Hindlimb muscle (tissue), 1 donor: ENCODE results near the gene EBNA1BP2. TPM values are rescaled to one million over a fixed set of nuclear protein-coding genes. Genes with fewer than 3 reads are reported as not detected.
A peak's percentile ranks its signal among the peaks of the same experiment; 100 is the strongest.
"Not testable (repeated sequence)": the region's sequence is repeated elsewhere in the genome, so short reads cannot be mapped to it uniquely, and the experiment has no call there.

Experiments used
- DNase-seq: peaks from one replicate; pipeline ENCODE4 v3.0.0-alpha.2; 2013
- polyA plus RNA-seq: library from polyadenylated mRNA; unstranded; fragments of 120-200 nt; gene quantifications from one replicate; pipeline ENCODE4 v1.2.1, GENCODE V29; 2013; ENCODE audit not compliant: insufficient read length

EBNA1BP2 gene
- polyA plus RNA-seq, 1 donor: 35.1 TPM

DNA sequence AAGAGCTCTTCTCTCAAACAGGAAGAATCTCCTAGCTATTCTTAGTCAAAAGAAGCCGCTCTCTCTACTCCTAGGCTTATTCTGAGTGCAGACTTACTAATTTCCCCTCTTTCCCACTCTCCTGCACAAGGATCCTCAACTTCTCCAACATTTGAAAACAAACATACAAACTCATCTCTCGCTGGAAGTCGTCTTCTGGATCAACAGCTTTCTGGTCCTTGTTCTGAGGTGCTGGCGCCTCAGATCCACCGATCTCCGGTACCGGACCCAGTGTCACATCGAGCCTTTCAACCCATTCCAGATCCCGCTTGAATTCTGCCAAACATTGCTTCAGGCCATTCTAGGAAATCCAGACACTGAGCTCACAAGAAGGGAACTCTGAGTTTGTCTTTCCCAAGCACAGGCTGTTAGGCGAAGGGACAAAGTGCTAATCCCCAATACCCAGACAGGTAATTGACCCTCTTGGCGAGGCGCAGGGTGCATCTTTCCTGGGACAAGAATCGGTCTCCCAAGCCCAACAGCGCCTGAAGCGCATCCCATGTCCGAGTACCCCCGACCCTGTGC, 696 bp downstream of the EBNA1BP2 start:
- DNase-seq: no peak

DNA sequence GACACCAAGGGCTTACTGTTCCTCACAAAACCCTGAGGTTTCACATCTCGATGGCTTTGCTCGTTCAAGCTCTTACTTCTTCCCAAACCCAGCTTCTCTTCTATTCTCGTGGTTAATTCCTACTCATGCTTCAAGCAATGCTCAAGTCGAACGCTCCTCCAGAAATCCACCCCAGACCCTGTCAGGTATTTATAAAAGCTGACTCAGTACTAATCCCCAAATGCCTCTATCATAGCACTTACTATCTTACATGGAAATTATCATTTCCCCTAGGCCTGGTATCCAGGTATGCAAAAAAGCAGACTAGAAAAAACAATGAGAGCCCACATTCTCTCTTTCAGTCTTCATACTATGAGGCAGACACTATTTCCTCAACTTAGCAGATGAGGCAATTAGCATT, 6.3 kb downstream of the EBNA1BP2 start:
- DNase-seq: no peak

DNA sequence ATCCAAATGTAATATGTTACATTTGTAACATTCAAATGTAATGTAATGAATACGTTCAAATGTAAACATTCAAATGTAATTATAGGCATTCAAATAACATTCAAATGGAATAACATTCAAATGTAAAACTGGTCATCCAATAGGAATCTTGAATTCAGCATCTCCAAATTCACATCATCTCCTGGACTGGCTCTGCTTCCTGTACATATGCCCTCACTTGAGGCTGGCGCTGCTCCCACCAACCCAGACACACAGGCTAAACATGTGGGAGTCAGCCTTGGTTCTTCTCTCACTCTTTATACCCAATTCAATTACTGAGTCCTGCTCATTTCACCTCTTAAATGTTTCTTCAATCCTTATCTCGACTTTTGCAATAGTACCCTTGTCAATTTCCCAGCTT, 6.9 kb downstream of the EBNA1BP2 start:
- DNase-seq: no peak

DNA sequence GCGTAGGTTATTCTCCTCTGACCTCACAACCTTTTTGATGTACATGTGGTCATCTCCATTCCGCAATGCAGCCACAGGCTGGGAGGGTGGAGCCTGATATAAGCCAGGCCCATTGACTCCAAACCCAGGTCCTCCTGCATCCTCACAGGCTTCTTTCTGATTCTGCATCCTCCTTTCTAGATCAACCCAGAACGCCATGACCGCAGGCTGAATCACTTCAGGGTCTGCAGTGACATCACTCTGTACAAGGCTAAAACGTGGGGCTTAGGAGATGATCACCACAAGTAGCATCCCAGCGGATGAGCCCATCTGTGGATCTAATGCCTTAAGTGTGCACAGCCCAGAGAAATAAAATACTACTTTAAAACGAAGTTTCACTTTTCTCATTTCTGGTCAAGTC, 16.1 kb downstream of the EBNA1BP2 start:
- DNase-seq: no peak

DNA sequence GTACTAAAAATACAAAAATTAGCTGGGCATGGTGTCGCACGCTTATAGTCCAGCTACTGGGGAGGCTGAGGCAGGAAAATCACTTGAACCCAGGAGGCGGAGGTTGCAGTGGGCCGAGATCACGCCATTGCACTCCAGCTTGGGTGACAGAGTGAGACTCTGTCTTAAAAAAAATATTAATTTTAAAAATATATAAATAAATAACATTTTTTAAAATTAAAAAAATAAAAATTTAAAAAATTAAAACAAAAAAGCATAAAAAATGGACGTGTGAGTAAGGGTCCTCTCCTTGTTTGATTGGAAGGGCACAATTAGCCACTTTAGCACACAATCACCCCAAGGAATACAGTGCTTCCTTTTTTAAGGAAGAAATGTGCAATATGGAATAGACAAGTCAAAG, 18.6 kb downstream of the EBNA1BP2 start:
- no peak for DNase-seq

DNA sequence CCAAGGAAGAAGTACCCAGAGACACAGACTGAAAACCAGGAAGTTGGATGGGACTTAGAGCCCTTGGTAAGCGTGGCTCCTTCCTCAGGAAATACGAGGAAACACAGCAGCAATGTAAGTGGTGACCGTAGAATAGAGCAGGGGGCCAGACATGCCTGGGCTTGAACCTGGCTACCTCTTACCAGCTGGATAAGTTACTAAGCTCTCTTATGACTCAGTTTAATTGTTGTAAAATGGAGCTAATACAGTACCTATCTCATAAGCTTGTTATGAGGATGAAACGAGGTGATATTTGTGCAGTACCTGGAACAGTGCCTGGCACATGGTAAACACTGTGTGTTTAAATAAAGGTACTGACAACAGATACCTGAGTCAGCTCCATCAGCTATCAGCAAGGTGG, 19.2 kb downstream of the EBNA1BP2 start:
- DNase-seq: no peak

DNA sequence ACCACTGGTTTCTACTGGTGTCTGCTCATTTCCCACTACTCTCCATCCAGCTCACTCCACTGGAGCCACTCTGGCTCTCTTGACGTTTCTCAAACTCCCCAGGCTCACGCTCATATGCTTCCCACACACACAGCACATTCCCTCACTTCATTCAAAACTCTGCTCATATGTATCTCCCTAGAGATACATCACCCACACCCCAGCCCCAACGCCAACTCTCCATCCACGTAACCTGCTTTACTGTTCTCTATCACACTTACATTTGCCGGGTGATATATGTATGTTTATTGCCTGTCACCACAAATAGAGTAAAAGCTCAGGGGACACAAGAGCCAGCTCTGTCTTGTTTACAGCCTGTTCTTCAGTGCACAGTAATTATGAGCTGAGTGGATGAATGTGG, 22.2 kb downstream of the EBNA1BP2 start:
- no peak for DNase-seq

DNA sequence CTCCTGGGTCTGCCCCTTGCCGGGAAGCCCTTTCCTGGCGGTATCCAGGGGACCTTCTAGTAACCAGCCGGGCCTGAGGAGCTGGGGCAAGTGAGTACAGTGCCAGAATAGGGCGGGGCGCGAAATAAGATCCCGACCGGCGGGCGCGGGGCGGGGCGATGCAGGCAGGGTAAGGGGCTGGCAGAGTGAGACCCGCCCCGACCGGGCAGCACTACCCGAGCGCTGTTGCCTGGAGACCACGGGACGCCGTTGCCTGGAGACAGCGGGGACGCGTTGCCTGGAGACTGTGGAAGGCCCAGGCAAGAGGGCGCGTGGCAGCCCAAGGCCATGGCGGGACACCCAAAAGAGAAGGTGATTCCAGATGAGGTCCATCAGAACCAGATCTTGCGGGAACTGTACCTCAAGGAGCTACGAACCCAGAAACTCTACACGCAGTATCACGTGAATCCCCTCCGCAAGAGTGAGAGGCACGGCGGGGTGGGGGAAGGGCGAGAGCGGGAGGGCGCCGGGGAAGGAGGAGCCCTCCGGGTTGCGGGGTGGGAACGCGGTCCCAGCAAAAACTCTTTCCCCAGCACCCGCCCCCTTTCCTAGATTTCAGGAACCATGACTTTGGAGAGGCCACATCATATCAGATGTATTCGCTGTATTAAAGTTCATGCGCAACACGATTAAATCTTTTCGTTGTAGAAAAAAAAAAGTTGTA, 24.3 kb downstream of the EBNA1BP2 start:
- peak; percentile 69 for DNase-seq

DNA sequence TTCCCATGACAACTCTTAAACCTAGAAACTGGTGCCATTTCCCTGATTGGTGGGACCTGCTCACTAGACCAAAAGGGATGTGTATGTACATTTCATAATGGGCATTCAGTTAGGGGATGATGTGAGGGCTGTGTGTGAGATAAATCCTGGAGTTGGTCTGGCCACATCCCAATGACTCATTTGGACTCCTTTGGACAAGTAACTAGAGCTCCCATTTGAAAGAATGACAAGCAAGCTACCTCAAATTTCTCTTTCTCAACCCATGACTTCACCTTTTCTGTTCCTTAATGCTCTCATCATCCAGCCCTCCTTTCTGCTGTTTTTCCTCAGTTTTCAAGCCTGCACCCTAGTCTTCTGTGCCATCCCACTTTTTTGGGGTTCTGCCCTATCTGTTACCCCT, 27.9 kb downstream of the EBNA1BP2 start:
- no peak for DNase-seq

DNA sequence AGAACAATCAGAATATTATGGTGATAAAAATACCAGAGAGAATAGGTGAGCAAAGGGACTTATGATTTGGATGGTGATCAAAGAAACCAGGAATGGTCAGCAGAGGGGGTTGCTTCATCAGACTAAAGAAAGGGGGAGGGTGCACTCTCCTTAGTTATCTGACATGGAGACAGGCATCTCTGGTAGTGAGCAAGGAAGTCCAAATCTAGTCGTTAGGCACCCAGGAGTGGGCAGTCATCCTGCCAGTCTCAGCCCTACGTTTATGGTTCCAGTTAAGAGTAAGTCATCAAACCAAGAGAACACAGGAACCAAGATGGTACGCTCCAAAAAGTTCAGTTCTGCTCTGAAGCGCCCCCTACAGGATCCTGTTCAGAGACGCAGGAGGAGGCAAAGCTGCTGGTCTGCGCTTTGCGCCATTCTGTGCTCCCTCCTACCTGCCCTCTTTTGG, 28.6 kb downstream of the EBNA1BP2 start:
- DNase-seq: no peak

DNA sequence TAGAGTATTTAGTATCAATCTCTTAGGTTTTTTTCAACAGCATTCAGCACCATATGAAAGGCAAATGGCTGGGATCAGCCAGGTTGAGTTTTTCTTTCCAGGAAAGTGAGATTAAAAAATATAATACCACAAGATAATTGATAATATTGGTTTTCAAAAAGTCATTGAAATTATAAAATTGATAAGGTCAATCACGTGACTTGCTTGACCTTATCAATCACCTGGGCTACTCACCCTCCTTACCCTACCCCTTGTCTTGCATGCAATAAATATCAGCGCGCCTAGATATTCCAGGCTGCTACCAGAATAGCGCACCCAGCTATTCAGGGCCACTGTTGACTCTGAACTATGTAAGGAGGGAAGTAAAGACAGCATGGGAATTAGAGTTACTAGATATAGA, 31.5 kb downstream of the EBNA1BP2 start:
- no peak for DNase-seq

DNA sequence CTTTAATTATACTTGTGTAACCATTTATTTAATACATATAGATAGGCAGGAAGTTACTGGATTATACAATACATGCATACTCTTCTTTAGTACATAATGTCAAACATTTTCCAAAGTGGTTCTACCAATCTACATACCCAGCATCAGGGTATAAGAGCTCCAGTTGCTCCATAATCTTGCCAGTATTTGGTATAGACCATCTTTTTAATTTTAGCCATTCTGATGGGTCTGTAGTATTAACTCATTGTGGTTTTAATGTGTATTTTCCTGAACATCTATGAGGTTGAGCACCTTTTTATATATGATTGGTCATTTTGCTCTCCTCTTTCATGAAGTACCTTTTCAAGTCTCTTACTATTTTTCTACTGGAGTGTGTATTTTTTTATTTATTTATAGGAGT, 32.1 kb downstream of the EBNA1BP2 start:
- no peak for DNase-seq

DNA sequence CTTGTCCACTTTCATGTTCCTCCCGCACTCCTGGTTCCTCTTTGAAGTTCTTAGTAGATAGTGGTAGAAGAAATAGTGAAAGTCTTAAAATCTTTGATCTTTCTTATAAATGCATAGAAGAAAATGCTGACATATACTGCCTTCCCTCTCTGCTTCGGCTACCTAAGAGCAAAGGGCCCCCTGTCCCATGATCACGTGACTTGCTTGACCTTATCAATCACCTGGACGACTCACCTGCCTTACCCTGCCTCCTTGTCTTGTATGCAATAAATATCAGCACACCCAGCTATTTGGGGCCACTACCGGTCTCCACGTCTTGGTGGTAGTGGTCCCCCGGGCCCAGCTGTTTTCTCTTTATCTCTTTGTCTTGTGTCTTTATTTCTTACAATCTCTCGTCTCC, 32.8 kb downstream of the EBNA1BP2 start:
- DNase-seq: not testable (repeated sequence)

DNA sequence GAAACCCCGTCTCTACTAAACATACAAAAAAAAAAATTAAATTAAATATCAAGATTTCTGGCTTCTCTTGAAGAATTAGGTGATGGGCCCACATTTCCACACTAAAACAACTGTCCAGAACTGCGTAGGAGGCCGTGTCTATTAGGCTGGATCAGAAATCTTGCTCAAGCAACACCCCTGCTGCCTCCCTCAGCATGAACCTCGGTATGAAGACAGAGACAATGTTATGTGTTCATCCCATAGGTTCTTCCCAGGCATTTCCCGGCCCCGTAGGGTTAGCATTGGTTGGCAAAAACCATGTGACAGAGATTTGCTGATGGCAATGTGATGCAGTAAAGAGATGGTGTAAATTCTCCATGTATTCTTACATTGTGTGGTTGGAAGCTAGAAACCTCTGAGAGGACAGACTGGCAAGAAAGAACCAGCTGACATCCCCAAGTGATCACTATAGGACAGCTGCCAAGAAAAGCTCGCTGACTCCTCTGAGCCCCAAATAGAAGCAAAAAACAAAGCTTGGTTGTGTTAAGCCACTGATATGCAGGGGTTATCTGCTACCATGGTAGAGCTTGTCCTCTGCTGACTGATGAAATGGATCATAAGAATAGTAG, 34.5 kb downstream of the EBNA1BP2 start:
- no peak for DNase-seq

DNA sequence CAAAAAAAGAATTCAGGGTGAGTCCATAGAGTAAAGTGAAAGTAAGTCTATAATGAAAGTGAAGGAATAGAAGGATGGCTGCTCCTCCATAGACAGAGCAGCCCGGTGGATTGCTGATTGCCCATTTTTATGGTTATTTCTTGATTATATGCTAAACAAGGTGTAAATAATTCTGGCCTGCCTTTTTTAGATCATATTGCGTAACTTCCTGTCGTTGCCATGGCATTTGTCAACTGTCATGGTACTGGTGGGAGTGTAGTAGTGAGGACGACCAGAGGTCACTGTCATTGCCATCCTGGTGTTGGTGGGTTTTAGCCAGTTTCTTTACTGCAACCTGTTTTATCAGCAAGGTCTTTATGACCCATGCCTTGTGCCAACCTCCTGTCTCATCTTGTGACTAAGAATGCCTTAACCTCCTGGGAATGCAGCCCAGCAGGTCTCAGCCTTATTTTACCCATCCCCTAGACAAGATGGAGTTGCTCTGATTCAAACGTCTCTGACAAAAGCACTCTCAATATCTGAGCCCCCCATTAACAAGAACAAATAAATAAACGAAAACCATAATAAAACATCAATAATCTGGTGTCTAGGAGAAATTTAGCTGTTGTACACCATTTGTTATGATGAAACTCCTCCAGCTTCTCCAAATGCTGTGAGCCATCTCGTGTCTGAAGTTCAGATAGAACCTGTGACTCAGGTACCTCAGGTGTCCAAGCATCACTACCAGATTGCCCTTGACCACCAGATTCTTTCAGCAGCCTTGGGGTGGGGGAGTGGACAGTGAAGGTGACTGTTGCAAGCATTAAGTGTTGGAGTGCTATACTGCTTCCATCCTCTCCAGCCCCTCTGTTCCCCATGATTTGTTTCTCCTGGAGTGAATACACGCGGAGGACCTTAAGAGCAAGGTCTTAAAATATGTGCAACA, 36.0 kb downstream of the EBNA1BP2 start:
- DNase-seq: no peak

DNA sequence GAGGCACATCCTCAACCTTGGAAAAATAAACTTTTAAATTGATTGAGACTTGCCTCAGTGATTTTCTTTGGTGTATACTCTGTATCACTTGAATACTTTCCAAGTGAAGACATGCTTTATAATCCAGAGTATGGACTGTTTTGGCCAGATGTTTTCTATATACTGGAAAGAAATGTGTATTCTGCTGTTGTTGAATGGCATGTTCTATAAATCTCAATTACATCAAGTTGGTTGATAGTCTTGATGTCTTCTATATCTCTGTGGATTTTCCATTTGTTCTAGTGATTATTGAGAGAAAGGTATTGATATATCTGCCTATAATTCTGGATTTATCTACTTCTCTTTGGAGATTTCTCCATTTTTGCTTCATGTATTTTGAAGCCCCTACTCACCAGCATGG, 37.5 kb downstream of the EBNA1BP2 start:
- DNase-seq: no peak

DNA sequence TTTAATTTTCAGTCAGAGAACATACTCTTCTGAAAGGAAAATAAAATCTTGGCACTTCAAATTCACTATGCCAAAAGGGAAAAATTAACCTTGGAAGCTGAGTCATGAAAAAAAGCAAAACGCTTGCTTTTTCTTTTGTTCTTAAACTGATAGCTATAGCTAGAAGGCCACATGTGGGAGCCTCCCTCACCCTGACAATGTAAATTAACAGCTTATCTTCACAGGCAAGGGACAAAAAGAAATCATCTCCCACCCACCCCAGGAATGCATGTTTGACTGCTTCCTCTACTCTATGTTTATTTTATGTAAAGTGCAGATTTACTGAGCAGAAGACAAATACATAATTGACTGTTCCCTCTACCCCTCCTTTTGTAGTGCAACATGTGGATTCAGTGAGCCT, 38.0 kb downstream of the EBNA1BP2 start:
- no peak for DNase-seq

DNA sequence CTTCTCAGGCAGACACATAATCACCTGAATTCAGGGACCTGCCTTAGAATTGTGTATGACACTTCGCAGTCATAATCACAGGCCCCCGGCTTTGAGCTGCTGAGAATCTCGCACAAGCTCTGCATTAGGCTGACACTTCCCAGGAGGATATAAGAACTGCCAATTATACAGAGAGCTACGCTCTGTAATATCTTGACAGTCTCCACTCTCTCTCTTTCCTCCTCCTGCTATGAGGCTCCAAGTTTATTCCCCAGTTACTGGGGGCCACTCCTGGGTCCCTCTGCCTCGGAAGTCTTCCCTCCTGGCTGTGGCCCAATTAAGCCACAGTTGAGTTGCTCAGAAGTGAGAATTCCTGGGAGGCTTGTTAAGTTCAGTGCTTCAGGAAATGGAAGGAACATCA, 42.7 kb downstream of the EBNA1BP2 start:
- DNase-seq: no peak

DNA sequence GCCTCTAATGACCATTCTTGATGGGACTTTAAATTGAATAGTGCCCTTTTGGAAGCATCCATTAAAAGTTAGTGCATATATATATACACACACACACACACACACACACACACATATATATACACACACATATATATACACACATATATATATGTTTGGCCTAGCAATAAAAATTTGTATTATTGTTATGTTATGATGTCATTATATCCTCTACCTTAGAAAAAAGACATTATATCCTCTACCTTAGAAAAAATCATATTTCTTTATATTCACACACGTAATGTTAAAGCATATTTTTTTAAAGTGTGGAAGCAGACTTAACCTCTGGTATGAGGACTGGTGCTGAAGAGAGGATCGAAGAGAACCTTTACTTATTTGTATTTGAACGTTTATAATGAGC, 43.3 kb downstream of the EBNA1BP2 start:
- DNase-seq: no peak

DNA sequence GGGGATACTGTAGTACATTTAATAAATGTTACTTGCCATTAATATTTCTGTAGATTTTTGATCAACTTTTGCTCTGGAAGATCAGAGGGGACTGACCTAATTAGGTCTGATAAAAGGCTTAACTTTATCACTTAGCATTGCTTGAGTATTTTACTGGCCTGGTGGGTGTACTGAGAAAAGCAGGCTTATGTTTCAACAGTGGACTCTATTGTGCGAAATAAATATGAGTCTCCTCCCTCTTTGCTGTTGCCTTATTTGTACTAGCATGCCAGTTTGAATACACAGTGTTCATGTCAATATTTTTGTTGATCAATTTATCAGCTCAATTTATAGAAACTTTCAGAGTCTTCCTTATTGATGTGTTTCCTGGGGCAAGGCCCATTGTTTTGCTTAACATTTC, 49.1 kb downstream of the EBNA1BP2 start:
- no peak for DNase-seq

DNA sequence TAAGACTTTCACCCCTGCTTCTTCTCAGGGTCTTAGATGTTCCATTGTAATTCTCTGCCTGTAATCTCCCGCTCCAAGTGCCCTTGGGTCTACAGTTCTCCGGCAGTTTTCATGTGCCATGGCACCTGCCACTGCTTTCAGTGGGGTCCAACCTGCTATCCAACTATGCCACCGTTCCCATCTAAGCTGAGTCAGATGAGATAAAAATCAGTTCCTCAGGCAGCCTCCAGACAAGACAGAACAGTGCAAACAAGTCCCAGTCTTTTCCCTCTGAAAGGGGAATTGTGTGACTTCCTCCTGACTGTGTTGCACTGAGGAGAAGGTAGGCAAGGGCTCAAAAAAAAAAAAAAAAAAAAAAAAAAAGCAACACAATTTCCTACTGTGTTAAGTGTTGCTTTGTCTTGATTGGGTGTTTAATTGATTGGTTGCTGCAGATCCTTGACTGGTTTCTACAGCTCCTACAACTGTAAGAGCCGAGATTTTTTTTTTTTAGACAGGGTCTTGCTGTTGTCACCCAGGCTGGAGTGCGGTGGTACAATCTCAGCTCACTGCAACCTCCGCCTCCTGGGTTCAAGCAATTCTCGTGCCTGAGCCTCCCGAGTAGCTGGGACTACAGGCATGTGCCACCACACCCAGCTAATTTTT, 50.7 kb downstream of the EBNA1BP2 start:
- no peak for DNase-seq

DNA sequence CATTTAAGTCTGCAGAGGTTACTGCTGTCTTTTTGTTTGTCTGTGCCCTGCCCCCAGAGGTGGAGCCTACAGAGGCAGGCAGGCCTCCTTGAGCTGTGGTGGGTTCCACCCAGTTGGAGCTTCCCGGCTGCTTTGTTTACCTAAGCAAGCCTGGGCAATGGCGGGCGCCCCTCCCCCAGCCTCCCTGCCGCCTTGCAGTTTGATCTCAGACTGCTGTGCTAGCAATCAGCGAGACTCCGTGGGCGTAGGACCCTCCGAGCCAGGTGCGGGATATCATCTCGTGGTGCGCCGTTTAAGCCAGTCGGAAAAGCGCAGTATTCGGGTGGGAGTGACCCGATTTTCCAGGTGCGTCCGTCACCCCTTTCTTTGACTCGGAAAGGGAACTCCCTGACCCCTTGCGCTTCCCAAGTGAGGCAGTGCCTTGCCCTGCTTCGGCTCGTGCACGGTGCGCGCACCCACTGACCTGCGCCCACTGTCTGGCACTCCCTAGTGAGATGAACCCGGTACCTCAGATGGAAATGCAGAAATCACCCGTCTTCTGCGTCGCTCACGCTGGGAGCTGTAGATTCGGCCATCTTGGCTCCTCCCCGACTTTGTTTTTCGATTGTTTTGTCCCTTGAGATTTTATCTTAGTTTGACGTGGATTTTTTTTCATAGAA, 52.0 kb downstream of the EBNA1BP2 start:
- DNase-seq: not testable (repeated sequence)
